Esophagus squamous epithelium (tissue), 5 donors: ENCODE measurements around the gene CERT1. TPM values are rescaled to one million over a fixed set of nuclear protein-coding genes. Genes with fewer than 3 reads are reported as not detected.

Source experiments
- DNase-seq: peaks from one replicate; lab custom pipeline; 2025; lab: John Stamatoyannopoulos, UW
- H3K27ac ChIP-seq, 4 donors: fragments of 200-600 bp; sonication (generic); one replicate each; pipeline ENCODE4 v1.5.1; 2016 to 2019; ENCODE audit warnings: mild to moderate bottlenecking in 1 of 4
- H3K27me3 ChIP-seq, 4 donors: fragments of 200-600 bp; sonication (generic); 1 replicate in 3 of 4; 2 replicates in 1 of 4; pipeline versions ENCODE4 v1.5.1 to v1.6.0; 2017 to 2021; ENCODE audit warnings: antibody characterized with exemption in 1 of 4
- H3K36me3 ChIP-seq, 3 donors: fragments of 200-600 bp; sonication (generic); one replicate each; pipeline ENCODE4 v1.5.1; 2016 to 2019
- H3K4me1 ChIP-seq, 3 donors: fragments of 200-600 bp; sonication (generic); one replicate each; pipeline ENCODE4 v1.5.1; 2017 to 2019
- H3K4me3 ChIP-seq, 4 donors: fragments of 200-600 bp; sonication (generic); 1 replicate in 3 of 4; 2 replicates in 1 of 4; pipeline ENCODE4 v1.5.1; 2016 to 2019; ENCODE audit warnings: mild to moderate bottlenecking in 2 of 4, moderate library complexity in 1 of 4
- H3K9me3 ChIP-seq, 3 donors: fragments of 200-600 bp; sonication (generic); one replicate each; pipeline ENCODE4 v1.5.1; 2016 to 2019
- CTCF ChIP-seq, 6 experiments: fragments of 450-650 bp in 4 of 6; fragments of 200-600 bp in 2 of 6; sonication (generic) in 2 of 6; IDR thresholded peaks; one replicate each; pipeline ENCODE4 v1.5.1; 2016 to 2019; ENCODE audit warnings: antibody characterized with exemption in 6 of 6, mild to moderate bottlenecking in 4 of 6, moderate library complexity in 4 of 6
- POLR2A ChIP-seq, 4 donors: fragments of 450-650 bp; IDR thresholded peaks; one replicate each; pipeline ENCODE4 v1.6.1; 2017; ENCODE audit warnings: antibody characterized with exemption in 4 of 4, mild to moderate bottlenecking in 4 of 4, moderate library complexity in 3 of 4
- WGBS, 2 donors: methylation state at CpG; one replicate each; pipeline ENCODE4 v1.1.5; 2018; 5-methylcytosine and 5-hydroxymethylcytosine counted together
- intact Hi-C: fragments of 100-400 bp; cut with DNase I; formaldehyde crosslinking; loops from one replicate; pipeline ENCODE4 v1.15.0; 2022
- total RNA-seq, 4 donors: library from RNA; depleted of rRNA; stranded (reverse); fragments of >200 nt; gene quantifications; one replicate each; pipeline ENCODE4 v1.1.0, GENCODE V29; 2016
- donor health status: DM: yes; HTN: yes; CAD: no.

The CERT1 gene
- total RNA-seq, 4 donors from 2014 or later, result 19.8 to 29.9 (median 24.4) TPM

DNA sequence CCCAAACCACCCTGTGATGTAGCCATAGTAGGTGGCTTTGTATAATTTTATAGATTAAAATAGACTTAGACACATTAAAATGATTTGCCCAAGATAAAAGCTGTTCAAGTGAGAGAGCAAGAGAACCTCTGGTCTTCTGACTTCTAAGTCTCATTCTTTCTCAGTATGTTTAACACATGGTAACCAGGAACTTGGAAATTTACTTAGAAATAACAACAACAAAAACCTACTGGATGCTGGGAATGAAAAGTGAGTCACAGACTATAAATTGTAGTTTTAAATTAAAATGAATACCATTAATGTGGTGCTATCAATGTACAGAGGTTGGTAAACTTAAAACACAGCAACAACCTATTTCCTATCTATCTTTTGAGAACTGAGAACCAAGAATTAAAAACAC is 144.0 kb downstream of the CERT1 start:
- H3K9me3 ChIP-seq, result no peaks in the 10 kb centered on the region
- no peak for DNase-seq
- no peak overlapping the region for H3K4me3 ChIP-seq
- TF ChIP-seq POLR2A (IDR thresholded peaks at IDR 0.05), result no peak
- TF ChIP-seq CTCF (IDR thresholded peaks at IDR 0.05), result no peak
- intact Hi-C loops, result no loop called here
- H3K36me3 ChIP-seq, result peaks cover 0 to 14% (median 0%) of the 10 kb centered on the region in 3 donors
- H3K4me1 ChIP-seq, result peaks cover 0 to 14% (median 8%) of the 10 kb centered on the region in 3 donors
- H3K27ac ChIP-seq, result no peak overlapping the region
- H3K27me3 ChIP-seq, result no peaks in the 10 kb centered on the region

GRCh38 chr5:75366787-75367186 is 144.6 kb downstream of the CERT1 start:
- 80 to 82% methylated on average over 9 of the region's 9 CpGs for WGBS, 2 donors
- no peak overlapping the region for H3K27ac ChIP-seq
- intact Hi-C loops, result no loop called here

DNA sequence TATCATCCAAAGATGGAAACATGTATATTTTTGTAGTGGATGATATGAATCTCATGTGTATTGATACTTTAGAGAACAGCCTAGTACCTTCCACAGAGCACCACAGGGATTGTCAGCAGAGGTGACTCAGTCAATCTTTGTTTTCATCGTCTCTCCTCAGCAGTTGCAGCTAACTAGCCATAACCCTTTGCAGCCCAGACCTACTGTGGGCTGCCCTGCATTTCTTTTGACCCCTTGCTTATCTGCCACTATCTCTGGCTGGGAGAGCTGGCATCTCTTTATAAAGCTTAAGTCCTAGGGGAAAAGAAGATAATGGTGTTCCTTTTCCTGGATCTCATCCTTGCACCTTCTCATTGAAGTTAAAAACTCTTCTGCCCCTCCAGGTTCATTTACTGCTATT is 145.7 kb downstream of the CERT1 start:
- H3K27ac ChIP-seq, result no peak overlapping the region
- no peak overlapping the region for H3K4me3 ChIP-seq
- H3K36me3 ChIP-seq, result peaks cover 0 to 31% (median 0%) of the 10 kb centered on the region in 3 donors
- H3K4me1 ChIP-seq, result peaks cover 0 to 16% (median 8%) of the 10 kb centered on the region in 3 donors
- TF ChIP-seq POLR2A (IDR thresholded peaks at IDR 0.05), result no peak
- no peaks in the 10 kb centered on the region for H3K27me3 ChIP-seq
- DNase-seq, result no peak
- H3K9me3 ChIP-seq, result no peaks in the 10 kb centered on the region
- intact Hi-C loops, result no loop called here
- WGBS, 2 donors, result 20 to 33% methylated on average over 1 of the region's 1 CpG

More at GRCh38 chr5:75366787-75367186, 144.6 kb downstream of the CERT1 start:
- H3K4me1 ChIP-seq, result peaks cover 0 to 16% (median 8%) of the 10 kb centered on the region in 3 donors
- H3K9me3 ChIP-seq, result no peaks in the 10 kb centered on the region
- TF ChIP-seq POLR2A (IDR thresholded peaks at IDR 0.05), result no peak
- TF ChIP-seq CTCF (IDR thresholded peaks at IDR 0.05), result no peak
- no peak for DNase-seq
- H3K4me3 ChIP-seq, result no peak overlapping the region
- no peaks in the 10 kb centered on the region for H3K27me3 ChIP-seq
- H3K36me3 ChIP-seq, result peaks cover 0 to 21% (median 0%) of the 10 kb centered on the region in 3 donors

DNA sequence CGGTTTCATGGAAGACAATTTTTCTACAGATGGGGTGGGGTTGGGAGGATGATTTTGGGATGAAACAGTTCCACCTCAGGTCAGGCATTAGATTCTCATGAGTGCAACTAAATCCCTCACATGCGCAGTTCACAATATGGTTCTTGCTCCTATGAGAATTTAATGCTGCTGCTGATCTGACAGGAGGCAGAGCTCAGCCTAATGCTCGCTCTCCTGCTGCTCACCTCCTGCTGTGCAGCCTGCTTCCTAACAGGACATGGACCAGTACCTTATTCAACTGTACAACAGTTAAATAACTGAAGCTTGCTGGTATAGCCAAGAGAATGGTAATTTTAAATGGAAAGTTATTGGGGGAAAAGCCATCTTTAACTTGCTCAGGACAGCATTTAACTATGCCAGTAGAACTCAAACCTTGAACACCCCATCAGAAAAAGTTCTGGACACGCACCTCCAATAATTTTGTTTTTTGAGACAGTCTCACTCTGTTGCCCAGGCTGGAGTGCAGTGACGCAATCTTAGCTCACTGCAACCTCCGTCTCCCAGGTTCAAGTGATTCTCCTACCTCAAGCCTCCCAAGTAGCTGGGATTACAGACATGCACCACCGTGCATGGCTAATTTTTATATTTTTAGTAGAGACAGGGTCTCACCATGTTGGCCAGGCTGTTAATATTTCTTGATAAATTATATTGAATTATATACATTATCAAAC is 146.7 kb downstream of the CERT1 start:
- H3K36me3 ChIP-seq, result peaks cover 2 to 41% (median 8%) of the 10 kb centered on the region in 3 donors
- intact Hi-C loops, result no loop called here
- 91 to 92% methylated on average over 7 of the region's 7 CpGs for WGBS, 2 donors
- no peak overlapping the region for H3K4me3 ChIP-seq
- peaks cover 0 to 16% (median 8%) of the 10 kb centered on the region in 3 donors for H3K4me1 ChIP-seq
- no peak for DNase-seq
- no peak overlapping the region for H3K27ac ChIP-seq
- no peaks in the 10 kb centered on the region for H3K9me3 ChIP-seq
- no peaks in the 10 kb centered on the region for H3K27me3 ChIP-seq
- TF ChIP-seq CTCF (IDR thresholded peaks at IDR 0.05), result no peak
- TF ChIP-seq POLR2A (IDR thresholded peaks at IDR 0.05), result no peak

- H3K36me3 ChIP-seq, result peaks cover 3 to 47% (median 16%) of the 10 kb centered on the region in 3 donors
- peaks cover 0 to 16% (median 8%) of the 10 kb centered on the region in 3 donors for H3K4me1 ChIP-seq
- TF ChIP-seq POLR2A (IDR thresholded peaks at IDR 0.05) (no peak), CTCF (IDR thresholded peaks at IDR 0.05) (no peak)
- no peaks in the 10 kb centered on the region for H3K27me3 ChIP-seq
- H3K4me3 ChIP-seq, result no peak overlapping the region
- DNase-seq, result no peak
- no peaks in the 10 kb centered on the region for H3K9me3 ChIP-seq
- 41 to 62% methylated on average over 8 of the region's 8 CpGs for WGBS, 2 donors
- no peak overlapping the region for H3K27ac ChIP-seq
- intact Hi-C loops, result no loop called here
Observed at GRCh38 chr5:75363726-75364495, 147.5 kb downstream of the CERT1 start.
